Tibial nerve (tissue), 4 donors: ENCODE measurements around the gene ZNF575.

ENCODE experiments used
- CTCF ChIP-seq, 5 experiments: fragments of 200-600 bp in 3 of 5; fragments of 450-650 bp in 2 of 5; sonication (generic) in 3 of 5; IDR thresholded peaks; one replicate each; pipeline ENCODE4 v1.5.1; 2016 to 2019; ENCODE audit warnings: antibody characterized with exemption in 5 of 5, mild to moderate bottlenecking in 3 of 5, moderate library complexity in 2 of 5
- EP300 ChIP-seq, 2 donors: sonication (generic); formaldehyde crosslinking; IDR thresholded peaks; one replicate each; pipeline ENCODE4 v1.6.1; 2017; ENCODE audit warnings: antibody characterized with exemption in 2 of 2, mild to moderate bottlenecking in 1 of 2
- POLR2A ChIP-seq, 2 donors: fragments of 450-650 bp; IDR thresholded peaks; one replicate each; pipeline ENCODE4 v1.6.1; 2017; ENCODE audit warnings: antibody characterized with exemption in 2 of 2, mild to moderate bottlenecking in 2 of 2, moderate library complexity in 2 of 2

DNA sequence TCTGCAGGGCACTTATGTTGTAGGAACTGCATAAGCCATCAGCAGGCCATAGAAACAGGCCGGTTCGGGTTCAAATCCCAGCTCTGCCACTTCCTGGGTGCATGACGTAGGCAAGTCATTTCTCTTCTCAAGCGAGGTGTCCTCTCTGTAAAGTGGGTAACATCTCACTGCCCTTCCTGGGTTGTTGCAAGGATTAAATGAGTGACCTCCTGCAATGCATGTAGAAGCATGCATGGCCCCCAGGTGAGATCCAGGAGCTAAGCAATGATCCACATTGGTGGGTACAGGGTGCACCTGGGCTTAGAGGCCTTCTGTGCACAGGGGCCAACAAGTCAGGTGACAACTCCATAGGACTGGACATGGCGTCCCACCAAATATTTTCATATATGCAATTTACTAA lies 42.2 kb upstream of the ZNF575 start:
- TF ChIP-seq POLR2A (IDR thresholded peaks at IDR 0.05) (no peak), CTCF (IDR thresholded peaks at IDR 0.05) (no peak), EP300 (IDR thresholded peaks at IDR 0.05) (no peak)
